ENCODE measurements around the gene GPR107.
A peak's percentile ranks its signal among the peaks of the same experiment; 100 is the strongest.

Gene GPR107

DNA sequence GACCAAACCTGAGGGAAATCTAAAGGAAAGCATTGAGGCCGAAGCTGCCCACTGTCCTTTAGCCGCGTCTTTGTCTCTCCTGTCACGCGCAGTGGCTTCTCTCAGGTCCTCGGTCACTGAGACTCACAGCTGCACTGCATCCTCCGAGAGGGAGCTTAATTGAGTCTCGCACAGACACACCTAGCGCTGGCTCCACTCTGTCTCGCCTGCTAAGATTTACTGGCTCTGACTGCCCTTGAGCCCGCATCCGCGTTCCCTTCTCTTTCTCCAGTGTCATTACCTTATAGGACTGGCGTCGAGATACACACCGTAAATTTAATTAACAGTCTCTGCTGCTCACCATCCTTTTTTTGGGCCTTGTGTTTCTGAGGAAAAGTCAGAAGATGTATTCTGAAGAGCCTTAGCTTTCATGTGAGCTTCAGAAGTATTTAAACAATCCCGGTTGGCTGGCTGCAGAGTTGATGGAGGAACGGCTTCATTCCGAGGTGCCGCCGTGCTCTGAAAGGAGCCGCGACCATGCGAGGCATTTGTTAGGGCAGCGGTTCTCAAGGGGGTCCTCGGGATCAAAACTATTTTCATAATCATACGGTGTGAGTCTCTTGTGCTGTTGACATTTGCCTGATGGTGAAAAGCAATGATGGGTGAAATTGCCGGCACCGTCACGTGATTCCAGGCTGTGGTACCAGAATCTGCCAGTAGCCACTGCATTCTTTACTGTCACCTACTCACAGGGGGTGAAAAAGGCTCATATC lies 58.3 kb downstream of the GPR107 start:
- DNase-seq: no peak

DNA sequence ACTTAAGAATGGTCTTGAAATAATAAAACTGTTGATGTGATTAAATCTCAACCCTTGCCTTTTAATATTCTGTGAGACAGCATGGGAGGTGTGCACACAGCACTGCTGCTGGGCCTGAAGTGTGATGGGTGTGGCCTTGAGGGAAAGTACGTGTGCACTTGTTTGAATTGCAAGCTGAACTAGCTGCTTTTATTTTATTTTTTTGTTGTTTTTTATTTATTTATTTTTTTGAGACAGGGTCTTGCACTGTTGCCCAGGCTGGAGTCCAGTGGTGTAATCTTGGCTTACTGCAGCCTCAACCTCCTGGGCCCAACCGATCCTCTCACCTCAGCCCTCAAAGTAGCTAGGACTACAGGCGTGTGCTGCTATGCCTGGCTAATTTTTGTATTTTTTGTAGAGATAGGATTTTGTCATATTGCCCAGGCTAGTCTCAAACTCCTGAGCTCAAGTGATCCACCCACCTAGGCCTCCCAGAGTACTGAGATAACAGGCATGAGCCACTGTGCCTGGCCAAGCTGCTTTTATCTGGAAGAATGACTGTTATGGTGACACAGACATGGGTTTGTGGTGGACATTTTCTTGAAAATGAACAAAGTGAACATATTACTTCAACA lies 58.9 kb downstream of the GPR107 start:
- no peak for DNase-seq

DNA sequence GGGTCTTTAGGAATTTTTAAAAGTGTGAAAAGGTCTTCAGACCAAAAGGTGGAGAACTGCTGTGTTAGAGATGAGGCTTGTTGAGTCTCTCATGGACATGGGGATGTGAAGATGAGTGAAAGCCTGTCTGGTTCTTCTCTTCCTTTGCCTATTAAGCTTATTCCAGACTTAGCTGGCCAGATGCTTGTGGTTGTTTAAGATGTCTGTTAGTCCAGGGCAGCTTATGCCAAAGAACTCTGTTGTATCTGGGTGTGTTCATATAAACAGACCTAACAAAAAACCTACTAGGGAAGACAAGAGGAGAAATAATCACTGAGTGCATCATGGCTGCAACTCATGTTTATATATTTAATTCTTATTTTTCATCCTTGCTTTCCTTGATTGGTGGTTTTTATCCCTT lies 61.0 kb downstream of the GPR107 start:
- no peak for DNase-seq

DNA sequence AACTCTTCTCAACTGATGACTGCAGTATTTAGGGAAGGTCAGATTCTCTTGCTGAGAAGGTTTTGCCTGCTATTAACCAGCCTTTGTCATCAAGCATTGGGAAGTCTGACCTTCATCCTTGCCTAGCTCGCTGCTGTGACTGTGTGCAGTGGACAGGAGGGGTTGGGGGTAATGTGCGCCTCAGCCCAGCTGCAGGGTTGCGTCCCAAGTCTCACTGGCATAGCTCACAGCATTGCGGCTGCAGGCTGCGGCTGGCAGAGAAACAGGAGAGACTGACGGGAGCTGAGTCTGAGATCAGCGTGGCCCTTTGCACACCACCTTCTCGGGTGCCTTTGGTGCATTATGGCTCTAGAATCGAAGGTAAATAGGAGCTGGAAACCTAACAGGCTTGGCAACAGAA lies 62.6 kb downstream of the GPR107 start:
- DNase-seq: no peak

DNA sequence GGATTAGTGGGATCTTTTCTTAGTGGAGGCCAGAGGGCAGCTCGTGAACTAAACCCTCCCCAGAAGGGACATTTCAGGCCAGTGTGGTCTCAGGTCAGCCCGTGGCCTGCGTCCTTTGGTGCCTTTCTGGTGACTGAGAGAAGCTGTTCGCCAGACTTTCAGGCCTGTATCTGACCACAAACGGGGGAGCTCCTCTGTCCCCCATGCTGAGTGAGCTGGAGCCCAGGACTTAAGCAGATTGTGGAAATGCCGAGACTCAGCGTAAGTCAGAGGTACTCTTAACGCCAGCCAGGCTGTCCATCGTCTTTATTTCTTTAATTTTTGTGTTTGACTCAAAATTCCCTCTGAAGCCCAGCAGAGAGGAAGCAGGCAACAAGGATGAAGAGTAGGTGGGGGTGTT lies 63.7 kb downstream of the GPR107 start:
- DNase-seq: no peak

DNA sequence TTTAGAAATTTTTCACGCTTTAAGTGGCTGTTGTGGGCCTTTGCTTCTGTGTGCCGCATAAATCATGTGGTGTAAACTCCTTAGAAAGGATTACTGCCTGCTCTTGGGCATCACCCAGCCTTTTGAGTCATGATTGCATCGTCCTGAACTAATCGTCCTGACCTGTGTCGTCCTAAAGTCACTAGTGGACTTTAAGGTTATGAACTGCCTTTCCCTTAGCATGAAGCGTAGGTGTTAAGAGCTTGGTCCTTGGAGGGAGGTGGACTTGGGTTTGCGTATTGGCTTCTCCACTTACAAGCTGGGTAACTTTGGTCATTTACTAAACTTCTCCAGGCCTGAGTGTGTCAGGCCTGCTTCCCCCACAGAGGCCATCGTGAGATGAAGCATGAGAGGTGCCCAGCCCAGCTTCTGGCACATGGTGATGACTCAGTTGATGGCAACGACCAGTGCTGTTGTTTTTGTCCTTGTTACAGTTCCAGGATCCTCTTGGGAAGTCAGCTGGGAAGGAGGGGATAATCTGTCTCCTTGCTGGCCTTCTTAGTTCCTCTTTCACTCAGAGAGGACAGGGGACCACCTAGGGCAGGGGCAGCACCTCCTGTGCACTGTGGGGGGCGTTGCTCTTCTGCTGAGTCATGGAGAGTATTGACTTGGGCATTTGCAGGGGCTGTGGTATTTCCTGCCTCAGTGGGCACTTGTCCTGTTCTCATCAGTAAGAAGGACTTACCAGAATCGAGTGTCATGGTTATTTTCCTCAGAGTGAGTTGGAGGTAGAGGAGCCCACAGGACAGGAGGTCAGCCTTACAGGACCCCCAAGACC lies 64.3 kb downstream of the GPR107 start:
- DNase-seq: no peak

DNA sequence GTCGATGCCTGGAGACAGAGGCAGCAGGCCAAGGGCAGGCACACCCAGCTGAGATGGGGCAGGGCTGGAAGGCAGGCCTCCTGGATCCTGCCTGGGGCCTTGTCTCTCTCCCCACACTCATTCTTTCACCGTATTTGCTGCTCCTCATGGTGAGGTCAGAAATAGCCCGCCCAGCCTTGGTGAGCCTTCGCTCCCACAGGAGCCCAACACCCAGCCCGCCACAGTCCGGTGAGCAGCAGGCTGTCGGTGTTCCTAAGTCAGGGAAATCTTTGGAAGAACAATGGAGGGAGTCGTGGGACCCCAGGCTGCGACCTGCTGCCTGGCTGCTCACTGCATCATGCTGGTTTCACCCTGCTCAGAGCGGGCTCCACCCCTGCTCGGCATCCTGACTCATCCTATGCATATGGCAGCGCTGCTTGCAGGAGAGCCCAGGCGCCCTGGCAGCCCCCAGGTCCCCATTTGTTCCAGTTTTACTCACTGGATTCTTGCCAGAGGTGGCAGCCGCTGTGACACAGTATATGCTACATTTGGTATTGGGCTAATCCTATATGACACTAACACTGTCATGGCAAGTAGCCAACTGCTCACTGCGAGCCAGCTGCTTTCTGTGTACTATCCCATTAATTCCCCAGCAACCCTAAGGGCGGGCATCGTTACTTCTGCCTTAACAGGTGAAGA lies 65.3 kb downstream of the GPR107 start:
- DNase-seq: peak; percentile 93

DNA sequence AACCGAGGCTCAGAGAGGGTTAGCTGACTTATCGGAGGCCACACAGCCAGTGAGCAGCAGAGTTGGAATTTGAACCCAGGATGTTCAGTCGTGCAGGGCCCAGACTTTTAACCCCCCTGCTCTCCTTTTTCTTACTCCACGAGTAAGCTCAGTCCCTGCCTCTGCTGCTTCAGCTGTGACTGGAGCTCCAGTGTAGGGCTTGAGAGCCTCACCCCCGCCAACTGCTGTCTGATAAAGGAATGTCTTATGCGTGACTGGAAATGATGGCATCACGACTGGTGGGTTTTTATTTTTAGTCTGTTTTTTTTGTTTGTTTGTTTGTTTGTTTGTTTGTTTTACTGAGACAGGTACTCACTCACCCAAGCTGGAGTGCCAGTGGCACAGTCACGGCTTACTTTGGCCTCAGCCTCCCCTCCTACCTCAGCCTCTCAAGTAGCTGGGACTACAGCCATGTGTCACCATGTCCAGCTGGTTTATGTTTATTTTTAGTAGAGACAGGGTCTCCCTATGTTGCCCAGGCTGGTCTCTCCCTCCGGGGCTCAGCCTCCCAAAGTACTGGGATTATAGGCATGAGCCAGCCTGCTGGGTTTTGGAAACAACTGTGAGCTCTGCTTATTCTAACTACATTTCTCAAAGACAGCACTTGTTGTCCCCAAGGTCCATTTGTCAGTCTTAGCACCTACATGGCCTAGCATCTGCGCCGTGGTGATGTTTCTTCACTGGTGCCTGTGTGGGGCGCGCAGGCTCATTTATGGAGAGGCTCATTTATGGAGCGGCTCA lies 66.0 kb downstream of the GPR107 start:
- DNase-seq: no peak

DNA sequence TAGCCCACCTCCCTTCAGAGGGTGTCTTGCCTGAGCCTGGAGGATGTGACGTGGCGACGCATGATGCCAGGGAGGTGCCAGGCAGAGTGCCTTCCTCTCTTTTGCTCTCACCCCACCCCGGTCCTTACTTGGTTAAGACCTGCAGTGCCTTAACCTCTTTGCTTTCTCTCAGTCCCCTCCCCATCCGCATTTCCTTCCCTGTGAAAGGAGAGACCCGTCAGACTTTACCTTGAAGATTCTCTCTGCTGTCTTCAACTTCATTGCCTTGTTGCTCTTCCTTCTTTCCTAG lies 66.5 kb downstream of the GPR107 start:
- no peak for DNase-seq

DNA sequence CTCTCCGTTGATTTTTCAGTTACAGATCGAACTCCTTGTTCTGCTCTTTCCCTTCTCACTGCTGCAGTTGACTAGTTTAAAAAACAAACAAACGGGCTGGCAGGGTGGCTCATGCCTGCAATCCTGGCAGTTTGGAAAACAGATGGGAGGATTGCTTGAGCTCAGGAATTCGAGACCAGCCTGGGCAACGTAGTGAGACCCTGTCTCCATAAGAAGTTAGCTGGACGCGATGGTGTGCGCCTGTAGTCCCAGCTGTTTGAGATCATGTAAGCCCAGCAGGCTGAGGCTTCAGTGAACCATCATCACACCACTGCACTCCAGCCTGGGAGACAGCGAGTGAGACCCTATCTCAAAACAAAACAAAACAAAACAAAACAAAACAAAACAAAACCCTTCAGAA lies 67.1 kb downstream of the GPR107 start:
- DNase-seq: no peak

DNA sequence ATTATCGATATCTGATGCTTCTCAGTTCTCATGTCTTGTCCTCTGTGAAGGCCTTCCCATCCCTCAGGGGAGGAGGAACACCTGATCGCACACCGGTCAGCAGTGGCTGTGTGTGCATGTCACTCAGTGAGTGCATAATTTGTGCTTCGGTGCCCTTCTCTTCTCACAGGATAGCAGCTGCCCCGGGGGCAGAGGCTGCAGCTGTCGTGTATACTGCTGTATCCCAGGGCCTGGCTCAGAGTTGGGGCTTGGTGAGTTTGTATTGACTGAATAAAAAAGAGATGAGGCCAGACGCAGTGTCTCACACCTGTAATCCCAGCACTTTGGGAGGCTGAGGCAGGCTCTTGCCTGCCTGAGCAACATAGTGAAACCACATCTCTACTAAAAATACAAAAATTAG lies 68.8 kb downstream of the GPR107 start:
- no peak for DNase-seq

DNA sequence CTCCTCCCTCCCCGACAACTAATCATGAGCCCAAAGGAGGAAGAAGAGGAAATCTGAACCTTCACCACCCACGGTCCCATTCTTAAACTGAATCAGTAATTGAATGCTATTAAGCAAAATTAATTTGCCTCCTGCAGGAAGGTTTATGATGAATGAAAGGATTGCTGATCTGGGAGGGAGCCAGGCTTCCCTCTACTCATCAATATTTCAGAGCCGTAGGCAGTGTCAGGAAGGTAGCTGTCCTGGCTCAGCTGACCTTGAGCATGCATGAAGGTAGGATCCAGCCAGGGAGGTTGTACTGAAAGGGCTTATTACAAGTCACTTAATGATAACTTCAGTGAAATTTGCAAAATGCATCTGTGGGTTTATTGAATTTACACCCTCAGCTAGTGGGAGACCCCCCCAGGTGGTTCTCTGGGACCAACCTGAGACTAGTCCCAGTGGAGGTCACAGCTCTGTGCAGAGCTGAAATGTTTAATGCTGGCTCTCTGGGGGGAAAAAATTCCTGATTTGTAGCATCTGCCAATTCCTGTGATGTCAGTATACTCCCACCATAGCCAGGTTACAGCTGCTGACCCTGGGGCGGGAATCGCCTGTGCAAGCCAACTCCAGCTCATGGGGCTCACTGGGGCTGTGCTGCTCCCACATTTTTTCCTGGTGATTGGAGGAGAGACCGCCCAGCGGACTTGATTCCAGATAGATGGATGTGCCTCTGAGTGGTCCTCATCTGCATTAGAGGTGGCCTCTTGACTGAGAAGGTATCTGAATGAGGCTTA lies 70.6 kb downstream of the GPR107 start:
- DNase-seq: no peak

DNA sequence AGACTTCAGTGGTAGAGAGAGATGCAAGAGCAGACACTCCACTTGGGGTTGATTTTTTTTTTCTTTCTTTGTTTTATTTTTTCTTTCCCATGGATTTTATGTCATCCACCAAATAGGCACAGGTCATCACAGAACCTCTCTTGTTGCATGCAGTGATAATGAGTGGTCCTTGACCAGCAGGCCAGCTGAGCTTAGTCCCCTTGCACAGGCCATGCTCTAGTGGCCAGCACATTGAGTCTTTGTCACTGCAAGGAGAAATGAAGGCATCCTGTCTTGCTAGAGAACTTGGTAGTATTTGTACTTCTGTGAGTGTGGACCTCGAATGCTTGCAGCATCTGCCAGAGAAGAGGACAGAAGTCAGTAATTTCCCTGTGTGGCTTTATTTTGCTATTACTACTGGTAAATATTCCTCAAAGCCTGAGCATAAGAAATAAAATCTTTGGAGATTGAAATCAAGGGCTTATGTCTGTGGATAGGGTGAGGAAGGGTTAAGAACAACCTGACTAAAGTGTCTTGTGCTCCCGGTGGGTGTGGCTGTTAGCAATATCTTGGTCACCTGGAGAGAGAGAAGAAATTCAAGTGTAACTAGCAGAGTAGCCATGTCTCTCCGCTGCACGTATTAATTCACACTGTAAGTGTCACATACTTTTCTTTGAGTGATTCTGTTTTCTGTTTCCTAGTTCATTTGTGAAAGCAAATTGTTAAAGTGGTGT lies 73.2 kb downstream of the GPR107 start:
- DNase-seq: no peak

DNA sequence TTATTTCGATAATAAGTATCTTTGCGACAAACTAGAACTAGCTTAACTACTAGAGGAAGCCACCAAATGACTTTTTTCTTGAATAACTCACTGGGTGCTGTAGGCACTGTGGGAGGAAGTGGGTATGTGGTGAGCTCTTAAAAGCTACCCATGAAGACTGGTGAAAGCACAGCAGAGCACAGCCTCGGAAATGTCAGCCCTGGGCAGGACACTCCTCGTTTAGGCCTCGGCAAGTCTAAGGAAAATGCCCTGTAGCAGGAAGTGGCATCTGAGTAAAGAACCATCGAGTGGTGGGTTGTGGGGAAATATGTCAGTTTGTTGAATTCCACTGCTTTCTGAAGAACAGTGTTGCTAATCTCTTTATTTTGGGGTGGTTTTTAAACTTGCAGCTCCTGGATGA lies 74.5 kb downstream of the GPR107 start:
- no peak for DNase-seq

DNA sequence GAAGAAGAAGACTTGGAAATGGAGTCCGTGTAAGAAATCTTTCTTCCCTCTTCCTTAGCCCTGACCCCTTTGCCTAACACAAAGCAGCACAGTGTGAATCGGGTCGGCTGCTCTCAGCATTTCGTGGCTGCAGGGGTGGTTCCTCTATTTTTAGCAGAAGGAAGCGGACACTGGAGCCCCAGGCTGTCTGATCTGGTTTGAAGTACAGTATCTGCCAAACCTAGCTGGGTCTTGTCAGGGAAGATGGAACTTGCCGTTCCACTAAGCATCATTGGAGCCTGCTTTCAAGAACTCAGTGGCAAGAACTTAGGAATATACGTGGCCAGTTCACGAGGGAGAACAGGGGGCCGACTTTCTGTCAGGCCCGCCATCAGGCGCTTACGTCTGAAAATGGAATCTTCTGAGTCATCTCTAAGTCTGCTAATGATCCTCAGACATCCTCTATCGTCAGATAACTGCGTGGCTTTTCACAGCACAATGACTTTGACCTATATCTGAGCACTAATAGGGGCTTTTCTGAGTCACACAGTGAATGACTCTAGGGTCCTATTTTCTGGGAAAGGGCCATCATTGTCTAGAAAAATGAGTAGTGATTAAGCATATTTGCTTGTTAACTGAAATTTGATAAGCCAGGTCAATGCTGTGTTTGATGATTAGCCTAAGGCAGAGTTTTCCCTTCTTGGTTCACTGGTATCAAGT lies 75.2 kb downstream of the GPR107 start:
- no peak for DNase-seq

DNA sequence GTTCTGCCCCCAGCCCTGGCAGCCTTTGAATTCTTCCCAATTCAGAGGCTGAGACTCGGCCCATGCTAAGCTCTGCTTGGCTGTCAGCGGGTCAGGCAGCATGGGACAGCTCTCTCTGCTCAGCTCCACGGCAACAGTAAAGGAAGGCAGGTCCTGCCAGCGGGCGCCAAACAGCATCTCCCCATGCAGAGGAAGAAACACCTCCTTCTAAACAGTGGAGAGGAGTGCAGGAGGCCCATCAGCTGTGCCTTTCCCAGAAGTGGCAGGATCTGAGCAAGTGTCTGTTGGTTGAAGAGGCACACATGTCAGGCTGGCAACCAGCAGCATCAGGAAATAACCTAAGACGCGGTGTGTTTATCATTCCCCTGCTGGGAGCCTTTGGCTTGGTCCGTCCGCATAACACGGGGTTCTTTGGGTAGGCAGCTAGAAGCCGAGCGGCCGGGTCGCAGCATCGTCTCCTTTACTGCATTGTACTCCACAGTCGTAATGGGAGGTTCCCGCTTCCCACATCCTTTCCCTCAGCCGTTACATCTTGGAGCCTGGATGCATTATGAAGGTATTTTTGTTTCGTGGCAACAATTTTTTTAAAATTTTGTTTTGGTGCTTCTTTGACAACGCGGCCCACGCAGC lies 75.8 kb downstream of the GPR107 start:
- DNase-seq: no peak

DNA sequence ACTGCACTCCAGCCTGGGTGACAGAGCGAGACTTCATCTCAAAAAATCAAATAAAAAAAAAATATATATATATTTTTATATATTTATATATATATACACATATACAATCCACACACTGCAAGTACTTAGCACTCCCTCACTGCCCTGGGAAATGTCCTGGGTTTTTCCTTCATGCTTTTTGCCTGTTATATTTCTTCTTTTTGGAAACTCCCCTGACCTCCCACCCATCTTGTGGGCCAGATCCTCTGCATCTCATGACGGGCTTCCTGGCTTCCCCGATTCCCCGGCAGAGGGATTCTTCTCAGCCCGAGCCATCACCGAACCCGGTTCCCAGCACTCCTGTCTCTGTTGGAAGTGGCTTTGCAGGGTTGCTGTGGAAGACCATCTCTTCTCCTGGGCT lies 79.0 kb downstream of the GPR107 start:
- no peak for DNase-seq

DNA sequence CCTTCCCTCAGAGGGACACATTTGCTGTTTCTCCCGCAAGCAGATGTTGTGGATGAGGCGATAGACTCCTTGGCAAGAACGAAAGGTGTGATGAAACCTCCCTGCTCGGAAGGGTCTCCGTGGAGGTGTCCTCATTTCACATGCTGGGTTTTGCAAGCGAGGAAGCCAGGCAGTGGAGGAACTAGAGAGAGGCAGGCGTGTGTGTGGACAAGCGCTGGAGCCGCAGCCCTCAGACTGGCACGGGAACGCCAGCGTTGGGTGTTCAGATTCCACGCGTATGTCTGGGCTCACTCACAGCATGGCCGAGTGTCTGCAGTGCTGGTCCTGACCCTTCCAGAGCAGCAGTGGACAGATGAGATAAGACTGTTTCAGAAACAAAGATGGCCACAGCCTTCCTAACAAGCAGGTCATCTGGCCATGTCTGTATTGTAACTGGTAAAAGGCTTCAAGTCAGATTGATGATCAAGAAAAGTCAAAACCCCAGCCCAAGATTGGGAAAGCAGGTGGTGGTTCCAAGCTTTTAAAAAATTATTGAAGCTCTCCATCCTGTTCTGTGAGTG lies 83.5 kb downstream of the GPR107 start:
- DNase-seq: no peak

DNA sequence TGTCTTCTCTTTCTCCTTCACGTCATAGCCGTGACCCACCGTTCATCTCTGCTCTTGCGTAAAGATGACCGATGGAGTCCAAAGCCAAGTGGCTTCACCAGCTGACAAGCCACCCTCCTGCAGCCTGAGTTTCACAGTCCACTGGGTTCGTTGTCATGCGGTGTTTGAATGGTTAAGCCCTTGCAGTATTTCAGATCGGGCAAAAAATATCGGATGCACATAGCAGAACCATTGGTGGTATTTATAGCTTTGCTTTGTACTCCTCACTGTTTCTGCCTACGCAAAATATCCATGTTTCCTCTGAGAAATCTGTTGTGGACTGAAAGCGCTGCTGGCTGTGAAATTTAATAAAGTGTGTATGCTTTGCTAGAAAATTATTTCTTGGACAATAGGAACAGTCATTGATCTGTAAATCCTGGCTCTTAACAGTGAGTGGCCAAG lies 84.0 kb downstream of the GPR107 start:
- no peak for DNase-seq

DNA sequence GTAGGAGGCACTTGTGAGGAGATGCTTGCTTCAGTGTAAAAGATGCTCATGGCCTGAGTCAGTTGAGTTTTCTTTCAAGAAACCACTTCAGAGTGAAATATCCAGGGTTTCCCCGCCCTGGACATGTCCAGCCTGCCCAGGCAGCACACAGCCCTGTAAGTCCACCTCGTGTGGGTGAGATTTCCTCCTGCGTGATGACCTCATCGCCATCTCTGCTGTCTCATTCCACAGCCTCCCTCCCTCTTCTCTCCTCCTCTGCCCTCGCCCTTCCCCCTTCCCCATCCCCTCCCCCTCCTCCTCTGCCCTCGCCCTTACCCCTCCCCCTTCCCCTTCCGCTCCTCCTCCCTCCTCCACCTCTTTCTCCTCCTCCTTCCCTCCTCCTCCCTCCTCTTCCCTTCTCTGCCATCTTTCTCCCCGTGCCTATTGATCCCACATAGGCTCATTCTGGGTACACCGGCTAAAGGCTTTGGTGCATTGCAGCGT lies 84.5 kb downstream of the GPR107 start:
- no peak for DNase-seq
